CD4-positive, alpha-beta T cell (primary cell): Measurements from ENCODE around the gene ASPA. TPM values are rescaled to one million over a fixed set of nuclear protein-coding genes. Genes with fewer than 3 reads are reported as not detected.

Experiments
- ATAC-seq: fragments of 200-7000 bp; cut with Tn5 transposase; one replicate; pipeline ENCODE4 v1.10.0; 2022; ENCODE audit warnings: mild to moderate bottlenecking; ENCODE audit not compliant: poor library complexity
- CTCF ChIA-PET: fragments of 350-600 bp; sonication (Branson Sonifier 250); formaldehyde crosslinking; loops from one replicate; lab custom pipeline; 2021; ENCODE audit warnings: antibody characterized with exemption, inconsistent platforms; lab: Charles Lee
- POLR2A ChIA-PET: fragments of 350-600 bp; sonication (Branson Sonifier 250); formaldehyde crosslinking; loops from one replicate; lab custom pipeline; 2021; ENCODE audit warnings: antibody characterized with exemption, inconsistent platforms; lab: Charles Lee
- DNase-seq, 14 experiments: peaks; one replicate each; pipeline ENCODE4 v3.0.0-alpha.2; 2013 to 2020; ENCODE audit warnings: mixed read lengths in 2 of 14
- H3K27ac ChIP-seq, 2 donors: one replicate each; pipeline versions ENCODE4 v1.5.1 to v1.7.0; 2013; ENCODE audit warnings: low read length in 2 of 2, low read depth in 1 of 2, mild to moderate bottlenecking in 1 of 2
- H3K27me3 ChIP-seq, 2 experiments: 1 replicate in 1 of 2; 2 replicates in 1 of 2; pipeline versions ENCODE4 v1.6.1 to v1.7.0; 2013; ENCODE audit warnings: low read length in 2 of 2, control low read depth in 1 of 2, mild to moderate bottlenecking in 1 of 2, moderate library complexity in 1 of 2; ENCODE audit not compliant: insufficient read depth in 2 of 2, control insufficient read depth in 1 of 2
- H3K36me3 ChIP-seq: one replicate; pipeline ENCODE4 v1.6.1; 2013; ENCODE audit warnings: low read length, control low read depth; ENCODE audit not compliant: insufficient read depth
- H3K4me1 ChIP-seq: one replicate; pipeline ENCODE4 v1.6.1; 2013; ENCODE audit warnings: low read length, control low read depth; ENCODE audit not compliant: insufficient read depth
- H3K4me3 ChIP-seq: one replicate; pipeline ENCODE4 v1.5.1; 2013; ENCODE audit warnings: mild to moderate bottlenecking, low read length, moderate library complexity
- H3K9me3 ChIP-seq, 2 experiments: 1 replicate in 1 of 2; 2 replicates in 1 of 2; pipeline versions ENCODE4 v1.6.1 to v1.7.0; 2013; ENCODE audit warnings: low read length in 2 of 2, mild to moderate bottlenecking in 2 of 2, control low read depth in 1 of 2, moderate library complexity in 1 of 2; ENCODE audit not compliant: control insufficient read depth in 1 of 2, insufficient read depth in 1 of 2
- H3K27ac Mint-ChIP-seq: one replicate; pipeline ENCODE4 v1.8.0; 2020; ENCODE audit warnings: mixed read lengths
- H3K27me3 Mint-ChIP-seq: one replicate; pipeline ENCODE4 v1.8.0; 2021; ENCODE audit warnings: mixed read lengths
- H3K36me3 Mint-ChIP-seq: one replicate; pipeline ENCODE4 v1.8.0; 2021; ENCODE audit warnings: low read depth, mixed read lengths
- H3K4me1 Mint-ChIP-seq: one replicate; pipeline ENCODE4 v1.8.0; 2021; ENCODE audit warnings: low read depth, mixed read lengths
- H3K4me3 Mint-ChIP-seq: one replicate; pipeline ENCODE4 v1.8.0; 2020; ENCODE audit warnings: mild to moderate bottlenecking, mixed read lengths
- H3K9me3 Mint-ChIP-seq: one replicate; pipeline ENCODE4 v1.8.0; 2020; ENCODE audit warnings: mixed read lengths
- CTCF ChIP-seq: fragments of 200-600 bp; IDR thresholded peaks from one replicate; pipeline ENCODE4 v1.8.0; 2022; ENCODE audit warnings: antibody characterized with exemption, mild to moderate bottlenecking
- intact Hi-C, 2 experiments: fragments of 100-400 bp; cut with DNase I in 1 of 2; cut with micrococcal nuclease in 1 of 2; formaldehyde crosslinking; loops; one replicate each; pipeline versions ENCODE4 v1.15.1 to v1.9.0; 2023 to 2025; cut with DNase I, micrococcal nuclease
- total RNA-seq, 174 experiments: library from RNA in 2 of 174; stranded (reverse) in 2 of 174; gene quantifications; one replicate each; pipeline ENCODE4 v1.2.3 and lab custom pipeline; 2021 to 2026

Gene ASPA
- total RNA-seq, 2 experiments from 2014 or later = not detected

DNA sequence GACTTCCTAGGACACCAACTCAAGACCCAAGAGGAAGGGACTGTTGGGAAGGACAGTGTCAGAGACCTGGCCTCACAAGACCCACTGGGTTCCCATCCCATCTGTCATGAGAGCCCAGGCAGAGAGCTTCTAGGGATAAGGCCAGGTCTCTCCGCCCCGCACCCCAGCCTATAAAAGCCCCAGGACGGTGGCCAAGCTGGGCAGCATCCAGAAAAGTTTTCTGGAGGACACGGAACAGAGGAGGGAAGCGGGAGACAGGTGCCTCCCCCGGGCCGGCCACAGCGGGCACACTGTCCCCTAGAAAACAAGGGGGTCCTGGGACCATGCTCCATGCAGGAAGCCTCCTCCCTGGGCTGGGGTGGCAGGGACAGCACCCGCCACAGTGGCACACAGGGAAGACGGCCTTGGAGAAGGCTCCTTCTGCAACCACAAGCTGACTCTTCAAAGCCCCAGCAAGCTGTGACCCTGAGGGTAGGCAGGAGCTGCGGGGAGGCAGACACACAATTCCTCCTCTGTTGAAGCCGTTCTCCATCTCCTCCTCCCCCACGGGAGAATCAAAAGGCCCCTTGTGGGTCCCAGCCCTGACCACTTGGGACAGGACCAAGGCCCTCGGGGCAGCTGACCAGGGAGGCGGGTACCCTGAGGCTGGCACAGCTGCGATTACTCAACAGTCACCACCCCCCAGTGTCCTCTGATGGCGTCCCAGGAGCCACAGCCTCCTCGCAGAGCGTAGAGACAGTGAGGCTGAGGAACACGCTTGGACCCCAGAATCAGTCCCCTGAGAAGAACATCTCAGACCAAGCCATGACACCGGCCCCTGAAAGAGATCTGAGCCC is 55.7 kb downstream of the ASPA start:
- intact Hi-C loops = no loop called here
- Histone ChIP-seq H3K9me3 (peaks cover 0 to 20% of the 10 kb centered on the region in 2 experiments), H3K27me3 (no peaks in the 10 kb centered on the region), H3K36me3 (no peaks in the 10 kb centered on the region), H3K4me1 (peaks cover 15% of the 10 kb centered on the region), H3K4me3 (no peak overlapping the region), H3K27ac (no peak overlapping the region)
- ATAC-seq = no peak
- no peaks in the 10 kb centered on the region for H3K36me3 Mint-ChIP-seq
- POLR2A ChIA-PET = no interaction called here
- no peak overlapping the region for H3K4me3 Mint-ChIP-seq
- no peaks in the 10 kb centered on the region for H3K9me3 Mint-ChIP-seq
- no peak overlapping the region for H3K27ac Mint-ChIP-seq
- peaks cover 5% of the 10 kb centered on the region for H3K27me3 Mint-ChIP-seq
- CTCF ChIA-PET = no interaction called here
- H3K4me1 Mint-ChIP-seq = no peaks in the 10 kb centered on the region
- TF ChIP-seq CTCF = no peak
- no peak for DNase-seq

DNA sequence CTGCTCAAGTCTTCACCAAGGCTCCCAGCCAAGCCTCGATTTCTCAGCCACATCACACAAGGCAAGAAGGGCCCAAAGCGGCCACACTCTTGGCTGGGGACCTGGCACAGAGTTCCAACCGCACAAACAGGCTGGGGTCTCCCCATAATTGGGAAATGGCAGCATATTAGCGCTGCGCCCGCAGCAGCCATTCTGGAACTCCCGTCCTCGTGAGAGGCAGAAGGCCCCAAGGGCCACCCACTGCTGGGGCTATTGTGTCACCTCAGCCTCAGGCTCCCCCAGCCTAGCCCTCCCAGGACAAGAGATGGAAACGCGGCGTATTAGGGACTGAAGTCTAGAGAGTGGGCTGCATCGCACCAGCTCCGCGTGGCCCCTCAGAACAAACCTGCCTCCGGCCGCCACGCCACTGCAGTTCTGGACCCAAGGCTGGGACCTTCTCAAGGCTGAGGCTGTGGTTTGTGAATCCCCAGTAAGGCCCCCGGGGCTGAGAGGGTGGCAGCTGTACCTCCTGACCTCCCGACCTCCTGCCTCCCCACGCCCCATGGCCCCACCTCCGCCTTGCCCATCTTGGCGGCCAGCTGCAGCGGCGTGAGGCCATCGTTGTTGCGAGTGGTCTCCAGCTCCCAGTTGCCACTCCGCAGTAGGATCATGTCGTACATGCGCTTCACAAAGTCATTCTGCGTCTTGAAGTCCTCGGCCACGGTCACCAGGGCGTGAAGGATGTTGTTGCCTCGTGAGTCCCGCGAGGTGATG is 56.5 kb downstream of the ASPA start:
- Mint-ChIP-seq H3K27ac (no peak overlapping the region), H3K36me3 (no peaks in the 10 kb centered on the region), H3K9me3 (no peaks in the 10 kb centered on the region), H3K27me3 (peaks cover 8% of the 10 kb centered on the region), H3K4me1 (no peaks in the 10 kb centered on the region), H3K4me3 (no peak overlapping the region)
- ChIA-PET CTCF (no interaction called here), POLR2A (no interaction called here)
- intact Hi-C loops = no loop called here
- H3K4me3 ChIP-seq = no peak overlapping the region
- peaks cover 15% of the 10 kb centered on the region for H3K4me1 ChIP-seq
- no peak overlapping the region for H3K27ac ChIP-seq
- no peaks in the 10 kb centered on the region for H3K36me3 ChIP-seq
- ATAC-seq (no peak), DNase-seq (no peak)
- peaks cover 0 to 20% of the 10 kb centered on the region in 2 experiments for H3K9me3 ChIP-seq
- TF ChIP-seq CTCF = no peak
- no peaks in the 10 kb centered on the region for H3K27me3 ChIP-seq

DNA sequence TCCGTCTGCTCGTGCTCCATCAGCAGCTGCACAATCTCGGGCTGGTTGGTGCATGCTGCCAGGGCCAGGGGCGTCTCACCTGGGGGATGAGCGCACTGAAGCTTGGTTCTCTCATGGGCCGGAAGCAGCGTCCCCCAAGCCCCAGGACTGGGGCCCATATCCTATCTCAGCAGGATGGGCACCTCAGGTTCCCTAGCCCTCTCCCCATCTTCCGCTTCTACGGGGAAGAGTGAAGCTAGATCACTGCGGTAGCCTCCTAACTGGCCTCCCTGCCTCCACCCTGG is 57.0 kb downstream of the ASPA start:
- Mint-ChIP-seq H3K27me3 (peaks cover 8% of the 10 kb centered on the region), H3K27ac (no peak overlapping the region), H3K36me3 (no peaks in the 10 kb centered on the region), H3K9me3 (no peaks in the 10 kb centered on the region), H3K4me1 (no peaks in the 10 kb centered on the region), H3K4me3 (no peak overlapping the region)
- CTCF ChIA-PET = no interaction called here
- no peak for ATAC-seq
- intact Hi-C loops = no loop called here
- POLR2A ChIA-PET = no interaction called here
- Histone ChIP-seq H3K36me3 (no peaks in the 10 kb centered on the region), H3K9me3 (peaks cover 0 to 20% of the 10 kb centered on the region in 2 experiments), H3K4me1 (peaks cover 15% of the 10 kb centered on the region), H3K4me3 (no peak overlapping the region), H3K27ac (no peak overlapping the region), H3K27me3 (no peaks in the 10 kb centered on the region)
- TF ChIP-seq CTCF = no peak
- no peak for DNase-seq
